GM12878 (cell line): ENCODE measurements around the gene NADSYN1. TPM values are rescaled to one million over a fixed set of nuclear protein-coding genes. Genes with fewer than 3 reads are reported as not detected.

Source experiments
- ATAC-seq: fragments of 200-7000 bp; cut with Tn5 transposase; 3 replicates; pipeline ENCODE4 v1.9.1; 2020; ENCODE audit warnings: mild to moderate bottlenecking, moderate library complexity
- BruUV-seq: library from RNA; stranded (reverse); fragments of 400-500 nt; replicated peaks from 2 replicates; lab custom pipeline; 2021; lab: Mats Ljungman, UMichigan
- CTCF ChIA-PET: fragments of 300-600 bp; sonication (Branson Sonifier 250); formaldehyde crosslinking; extraction: SDS; loops from one replicate; lab custom pipeline; 2021; ENCODE audit warnings: inconsistent platforms; lab: Yijun Ruan, JAX
- POLR2A ChIA-PET: fragments of 350-600 bp; formaldehyde crosslinking; extraction: SDS; loops from one replicate; lab custom pipeline; 2021; ENCODE audit warnings: inconsistent platforms; lab: Charles Lee
- RAD21 ChIA-PET: fragments of 300-600 bp; sonication (Branson Sonifier 250); formaldehyde crosslinking; loops from one replicate; lab custom pipeline; 2023; ENCODE audit warnings: antibody characterized with exemption; ENCODE audit not compliant: unreplicated experiment; lab: Charles Lee
- SMC1A ChIA-PET: fragments of 300-600 bp; sonication (Branson Sonifier 250); formaldehyde crosslinking; loops from one replicate; lab custom pipeline; 2023; ENCODE audit not compliant: unreplicated experiment, uncharacterized antibody; lab: Charles Lee
- DNase-seq: peaks from one replicate; pipeline ENCODE4 v3.0.0-alpha.2; 2011; ENCODE audit warnings: low read depth, low spot score
- FAIRE-seq: peaks from 3 replicates; lab custom pipeline; 2011; peaks lifted over from hg19 to GRCh38; lab: Jason Lieb, UNC
- H2AFZ ChIP-seq: 2 replicates; pipeline ENCODE4 v1.6.0; 2011; ENCODE audit warnings: low read depth, low read length, control low read depth; ENCODE audit not compliant: control insufficient read depth
- H3K27ac ChIP-seq: 2 replicates; pipeline ENCODE4 v1.5.1; 2011; ENCODE audit warnings: control low read depth; ENCODE audit not compliant: control insufficient read depth, insufficient read depth
- H3K27me3 ChIP-seq, 2 experiments: replicated peaks in 1 of 2; 2 replicates each; pipeline versions ENCODE4 v1.6.0 to v1.6.1; 2011; ENCODE audit warnings: low read length in 1 of 2; ENCODE audit not compliant: control insufficient read depth in 2 of 2, insufficient read depth in 2 of 2
- H3K36me3 ChIP-seq, 2 experiments: 2 replicates each; pipeline ENCODE4 v1.5.1; 2011; ENCODE audit warnings: low read length in 1 of 2; ENCODE audit not compliant: control insufficient read depth in 2 of 2, insufficient read depth in 2 of 2
- H3K4me1 ChIP-seq: 2 replicates; pipeline ENCODE4 v1.6.1; 2011; ENCODE audit warnings: mild to moderate bottlenecking, low read length, moderate library complexity, mixed read lengths; ENCODE audit not compliant: control insufficient read depth, insufficient read depth
- H3K4me2 ChIP-seq: 2 replicates; pipeline ENCODE4 v1.6.0; 2011; ENCODE audit warnings: control low read depth; ENCODE audit not compliant: control insufficient read depth, insufficient read depth
- H3K4me3 ChIP-seq: fragments of 200-600 bp; sonication (generic); 2 replicates; pipeline ENCODE4 v1.5.1; 2016
- H3K79me2 ChIP-seq: 2 replicates; pipeline ENCODE4 v1.6.0; 2011; ENCODE audit warnings: low read length; ENCODE audit not compliant: control insufficient read depth, insufficient read depth
- H3K9ac ChIP-seq: 2 replicates; pipeline ENCODE4 v1.8.0; 2011; ENCODE audit warnings: low read length, control low read depth, mixed read lengths; ENCODE audit not compliant: control insufficient read depth, insufficient read depth
- H3K9me3 ChIP-seq: replicated peaks from 3 replicates; pipeline ENCODE4 v1.5.1; 2011; ENCODE audit warnings: mild to moderate bottlenecking, low read length; ENCODE audit not compliant: control insufficient read depth, insufficient read depth
- H4K20me1 ChIP-seq: 2 replicates; pipeline ENCODE4 v1.6.0; 2011; ENCODE audit not compliant: control insufficient read depth, insufficient read depth
- SIN3A ChIP-seq: IDR thresholded peaks from 2 replicates; pipeline ENCODE4 v1.6.1; 2012; ENCODE audit warnings: low read depth, low read length, improper control_type of control experiment
- STAT3 ChIP-seq: IDR thresholded peaks from 2 replicates; pipeline ENCODE4 v1.6.1; 2011; ENCODE audit warnings: low read depth, low read length, improper control_type of control experiment
- TARDBP ChIP-seq: IDR thresholded peaks from 2 replicates; pipeline ENCODE4 v1.6.1; 2016; ENCODE audit warnings: borderline replicate concordance
- TBL1XR1 ChIP-seq: IDR thresholded peaks from 2 replicates; pipeline ENCODE4 v1.6.1; 2012; ENCODE audit warnings: low read depth, low read length, improper control_type of control experiment
- WGBS: methylation state at CpG from one replicate; pipeline ENCODE4 v1.1.6; 2016; ENCODE audit warnings: low lambda C conversion rate; ENCODE audit not compliant: insufficient replicate concordance, insufficient coverage; ENCODE audit errors: missing lambda C conversion rate; 5-methylcytosine and 5-hydroxymethylcytosine counted together
- in situ Hi-C: fragments of 300-500 bp; cut with MboI; formaldehyde crosslinking; loops from 9 replicates; pipeline ENCODE4 v1.14.3; 2018; ENCODE audit warnings: mixed read lengths
- intact Hi-C: fragments of 100-400 bp; cut with micrococcal nuclease; formaldehyde crosslinking; loops from one replicate; pipeline ENCODE4 v1.14.2; 2022; ENCODE audit not compliant: unreplicated experiment
- polyA plus RNA-seq, 11 experiments: library from polyadenylated mRNA; depleted of rRNA in 4 of 11; unstranded in 6 of 11; stranded (reverse) in 5 of 11; fragments of >200 nt; fragmentation: Nextera tagmentation in 4 of 11; fragmentation: Illumina TruSeq in 1 of 11; extraction: Ambion mirVana in 4 of 11; extraction: Trizol in 1 of 11; gene quantifications; 1 replicate in 1 of 11; 2 replicates in 10 of 11; pipeline versions ENCODE4 v1.2.1 to v1.2.3, GENCODE V29; 2011 to 2016; ENCODE audit warnings: inconsistent platforms in 2 of 11, missing spikeins in 2 of 11, low read depth in 1 of 11
- total RNA-seq, 4 experiments: library from RNA; depleted of rRNA in 3 of 4; stranded (reverse); fragments of >200 nt in 3 of 4; fragmentation: Illumina TruSeq in 1 of 4; extraction: Trizol in 1 of 4; gene quantifications; 2 replicates each; pipeline versions ENCODE4 v1.2.1 to v1.2.3, GENCODE V29; 2013 to 2021
- TF ChIP-seq, protein P1 (sequence below): fragments of 450-650 bp; IDR thresholded peaks from 2 replicates; pipeline ENCODE4 v1.6.1; 2017; ENCODE audit warnings: mild to moderate bottlenecking, moderate library complexity
- TF ChIP-seq, protein P2 (sequence below): fragments of 450-650 bp; IDR thresholded peaks from 2 replicates; pipeline ENCODE4 v1.6.1; 2018; ENCODE audit warnings: mild to moderate bottlenecking, low read depth, moderate library complexity; ENCODE audit not compliant: partially characterized antibody
- TF ChIP-seq, protein P3 (sequence below): fragments of 450-650 bp; IDR thresholded peaks from 2 replicates; pipeline ENCODE4 v1.6.1; 2014; ENCODE audit warnings: mild to moderate bottlenecking

Gene NADSYN1
- total and polyA plus RNA-seq, 10 of the 15 experiments (the other 5 are each of a cell fraction or from before 2014, with no cell fraction given) = 12.2 to 90.2 (median 69.5) TPM

DNA sequence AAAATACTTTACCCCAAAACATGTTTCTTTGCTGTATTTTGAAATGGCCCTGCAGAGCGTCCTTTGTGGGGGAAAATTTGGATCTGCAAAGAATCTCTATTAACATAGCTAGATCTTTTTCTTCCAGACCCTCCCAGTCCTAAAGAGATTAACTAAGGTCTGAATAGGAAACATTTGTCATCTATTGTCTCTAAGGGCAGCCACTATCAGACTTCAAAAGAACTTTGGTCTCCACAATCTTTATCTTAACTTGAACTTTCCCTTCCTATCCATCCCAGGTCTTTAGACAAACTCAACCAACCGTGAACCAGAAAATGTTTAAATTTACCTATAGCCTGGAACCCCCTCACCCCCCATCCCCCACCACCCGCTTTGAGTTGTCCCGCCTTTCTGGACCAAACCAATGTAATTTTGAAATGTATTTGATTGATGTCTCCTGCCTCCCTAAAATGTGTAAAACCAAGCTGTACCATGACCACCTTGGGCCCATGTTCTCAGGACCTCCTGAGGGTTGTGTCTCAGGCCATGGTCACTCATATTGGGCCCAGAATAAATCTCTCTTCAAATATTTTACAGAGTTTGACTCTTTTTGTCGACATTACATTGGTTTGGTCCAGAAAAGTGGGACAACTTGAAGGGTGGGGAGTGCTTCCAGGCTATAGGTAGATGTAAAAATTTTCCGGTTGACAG lies 91.7 kb downstream of the NADSYN1 start:
- POLR2A ChIA-PET = no interaction called here

More for the DNA sequence above, 91.7 kb downstream of the NADSYN1 start:
- Histone ChIP-seq H2AFZ (no peak overlapping the region), H3K4me3 (no peak overlapping the region), H3K9me3 (peaks cover 36% of the 10 kb centered on the region), H3K4me1 (peaks cover 36% of the 10 kb centered on the region), H3K27me3 (no peaks in the 10 kb centered on the region), H3K27ac (no peak overlapping the region), H3K79me2 (no peaks in the 10 kb centered on the region), H4K20me1 (no peaks in the 10 kb centered on the region), H3K36me3 (no peaks in the 10 kb centered on the region), H3K4me2 (no peak overlapping the region), H3K9ac (no peak overlapping the region)
- TF ChIP-seq SIN3A (no peak), TBL1XR1 (no peak), TARDBP (no peak), STAT3 (no peak)
- TF ChIP-seq, protein P1, sequence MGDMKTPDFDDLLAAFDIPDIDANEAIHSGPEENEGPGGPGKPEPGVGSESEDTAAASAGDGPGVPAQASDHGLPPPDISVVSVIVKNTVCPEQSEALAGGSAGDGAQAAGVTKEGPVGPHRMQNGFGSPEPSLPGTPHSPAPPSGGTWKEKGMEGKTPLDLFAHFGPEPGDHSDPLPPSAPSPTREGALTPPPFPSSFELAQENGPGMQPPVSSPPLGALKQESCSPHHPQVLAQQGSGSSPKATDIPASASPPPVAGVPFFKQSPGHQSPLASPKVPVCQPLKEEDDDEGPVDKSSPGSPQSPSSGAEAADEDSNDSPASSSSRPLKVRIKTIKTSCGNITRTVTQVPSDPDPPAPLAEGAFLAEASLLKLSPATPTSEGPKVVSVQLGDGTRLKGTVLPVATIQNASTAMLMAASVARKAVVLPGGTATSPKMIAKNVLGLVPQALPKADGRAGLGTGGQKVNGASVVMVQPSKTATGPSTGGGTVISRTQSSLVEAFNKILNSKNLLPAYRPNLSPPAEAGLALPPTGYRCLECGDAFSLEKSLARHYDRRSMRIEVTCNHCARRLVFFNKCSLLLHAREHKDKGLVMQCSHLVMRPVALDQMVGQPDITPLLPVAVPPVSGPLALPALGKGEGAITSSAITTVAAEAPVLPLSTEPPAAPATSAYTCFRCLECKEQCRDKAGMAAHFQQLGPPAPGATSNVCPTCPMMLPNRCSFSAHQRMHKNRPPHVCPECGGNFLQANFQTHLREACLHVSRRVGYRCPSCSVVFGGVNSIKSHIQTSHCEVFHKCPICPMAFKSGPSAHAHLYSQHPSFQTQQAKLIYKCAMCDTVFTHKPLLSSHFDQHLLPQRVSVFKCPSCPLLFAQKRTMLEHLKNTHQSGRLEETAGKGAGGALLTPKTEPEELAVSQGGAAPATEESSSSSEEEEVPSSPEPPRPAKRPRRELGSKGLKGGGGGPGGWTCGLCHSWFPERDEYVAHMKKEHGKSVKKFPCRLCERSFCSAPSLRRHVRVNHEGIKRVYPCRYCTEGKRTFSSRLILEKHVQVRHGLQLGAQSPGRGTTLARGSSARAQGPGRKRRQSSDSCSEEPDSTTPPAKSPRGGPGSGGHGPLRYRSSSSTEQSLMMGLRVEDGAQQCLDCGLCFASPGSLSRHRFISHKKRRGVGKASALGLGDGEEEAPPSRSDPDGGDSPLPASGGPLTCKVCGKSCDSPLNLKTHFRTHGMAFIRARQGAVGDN = no peak
- TF ChIP-seq, protein P2, sequence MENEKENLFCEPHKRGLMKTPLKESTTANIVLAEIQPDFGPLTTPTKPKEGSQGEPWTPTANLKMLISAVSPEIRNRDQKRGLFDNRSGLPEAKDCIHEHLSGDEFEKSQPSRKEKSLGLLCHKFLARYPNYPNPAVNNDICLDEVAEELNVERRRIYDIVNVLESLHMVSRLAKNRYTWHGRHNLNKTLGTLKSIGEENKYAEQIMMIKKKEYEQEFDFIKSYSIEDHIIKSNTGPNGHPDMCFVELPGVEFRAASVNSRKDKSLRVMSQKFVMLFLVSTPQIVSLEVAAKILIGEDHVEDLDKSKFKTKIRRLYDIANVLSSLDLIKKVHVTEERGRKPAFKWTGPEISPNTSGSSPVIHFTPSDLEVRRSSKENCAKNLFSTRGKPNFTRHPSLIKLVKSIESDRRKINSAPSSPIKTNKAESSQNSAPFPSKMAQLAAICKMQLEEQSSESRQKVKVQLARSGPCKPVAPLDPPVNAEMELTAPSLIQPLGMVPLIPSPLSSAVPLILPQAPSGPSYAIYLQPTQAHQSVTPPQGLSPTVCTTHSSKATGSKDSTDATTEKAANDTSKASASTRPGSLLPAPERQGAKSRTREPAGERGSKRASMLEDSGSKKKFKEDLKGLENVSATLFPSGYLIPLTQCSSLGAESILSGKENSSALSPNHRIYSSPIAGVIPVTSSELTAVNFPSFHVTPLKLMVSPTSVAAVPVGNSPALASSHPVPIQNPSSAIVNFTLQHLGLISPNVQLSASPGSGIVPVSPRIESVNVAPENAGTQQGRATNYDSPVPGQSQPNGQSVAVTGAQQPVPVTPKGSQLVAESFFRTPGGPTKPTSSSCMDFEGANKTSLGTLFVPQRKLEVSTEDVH = no peak
- TF ChIP-seq, protein P3, sequence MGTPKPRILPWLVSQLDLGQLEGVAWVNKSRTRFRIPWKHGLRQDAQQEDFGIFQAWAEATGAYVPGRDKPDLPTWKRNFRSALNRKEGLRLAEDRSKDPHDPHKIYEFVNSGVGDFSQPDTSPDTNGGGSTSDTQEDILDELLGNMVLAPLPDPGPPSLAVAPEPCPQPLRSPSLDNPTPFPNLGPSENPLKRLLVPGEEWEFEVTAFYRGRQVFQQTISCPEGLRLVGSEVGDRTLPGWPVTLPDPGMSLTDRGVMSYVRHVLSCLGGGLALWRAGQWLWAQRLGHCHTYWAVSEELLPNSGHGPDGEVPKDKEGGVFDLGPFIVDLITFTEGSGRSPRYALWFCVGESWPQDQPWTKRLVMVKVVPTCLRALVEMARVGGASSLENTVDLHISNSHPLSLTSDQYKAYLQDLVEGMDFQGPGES = no peak
- no peak for DNase-seq
- FAIRE-seq = no peak
- ChIA-PET CTCF (interaction anchor here (0.6 to 1.0 kb wide), 2 partner anchors 19 to 861 kb away, joined by 3 read pairs; no protein-coding TSS in a partner anchor), RAD21 (no interaction called here), SMC1A (no interaction called here)
- WGBS = 58% methylated on average over 6 of the region's 6 CpGs
- no peak for ATAC-seq
- in situ Hi-C loops = no loop called here
- intact Hi-C loops = no loop called here
- BruUV-seq = no TSS peak
